Measurements from ENCODE around the gene PCDH11X. TPM values are rescaled to one million over a fixed set of nuclear protein-coding genes. Genes with fewer than 3 reads are reported as not detected.
"Not testable (repeated sequence)": the region's sequence is repeated elsewhere in the genome, so short reads cannot be mapped to it uniquely, and the experiment has no call there.

The PCDH11X gene, protein sequence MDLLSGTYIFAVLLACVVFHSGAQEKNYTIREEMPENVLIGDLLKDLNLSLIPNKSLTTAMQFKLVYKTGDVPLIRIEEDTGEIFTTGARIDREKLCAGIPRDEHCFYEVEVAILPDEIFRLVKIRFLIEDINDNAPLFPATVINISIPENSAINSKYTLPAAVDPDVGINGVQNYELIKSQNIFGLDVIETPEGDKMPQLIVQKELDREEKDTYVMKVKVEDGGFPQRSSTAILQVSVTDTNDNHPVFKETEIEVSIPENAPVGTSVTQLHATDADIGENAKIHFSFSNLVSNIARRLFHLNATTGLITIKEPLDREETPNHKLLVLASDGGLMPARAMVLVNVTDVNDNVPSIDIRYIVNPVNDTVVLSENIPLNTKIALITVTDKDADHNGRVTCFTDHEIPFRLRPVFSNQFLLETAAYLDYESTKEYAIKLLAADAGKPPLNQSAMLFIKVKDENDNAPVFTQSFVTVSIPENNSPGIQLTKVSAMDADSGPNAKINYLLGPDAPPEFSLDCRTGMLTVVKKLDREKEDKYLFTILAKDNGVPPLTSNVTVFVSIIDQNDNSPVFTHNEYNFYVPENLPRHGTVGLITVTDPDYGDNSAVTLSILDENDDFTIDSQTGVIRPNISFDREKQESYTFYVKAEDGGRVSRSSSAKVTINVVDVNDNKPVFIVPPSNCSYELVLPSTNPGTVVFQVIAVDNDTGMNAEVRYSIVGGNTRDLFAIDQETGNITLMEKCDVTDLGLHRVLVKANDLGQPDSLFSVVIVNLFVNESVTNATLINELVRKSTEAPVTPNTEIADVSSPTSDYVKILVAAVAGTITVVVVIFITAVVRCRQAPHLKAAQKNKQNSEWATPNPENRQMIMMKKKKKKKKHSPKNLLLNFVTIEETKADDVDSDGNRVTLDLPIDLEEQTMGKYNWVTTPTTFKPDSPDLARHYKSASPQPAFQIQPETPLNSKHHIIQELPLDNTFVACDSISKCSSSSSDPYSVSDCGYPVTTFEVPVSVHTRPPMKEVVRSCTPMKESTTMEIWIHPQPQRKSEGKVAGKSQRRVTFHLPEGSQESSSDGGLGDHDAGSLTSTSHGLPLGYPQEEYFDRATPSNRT (N-terminal part only)
- total RNA-seq (2014; rRNA removed; shearing (Covaris generic); ENCODE audit: low replicate concordance), result 0.04 TPM in 1 of 2 replicates, not detected in the other

- not testable (repeated sequence) for H3K4me3 ChIP-seq (ENCODE audit: low read length); H3K4me2 ChIP-seq (ENCODE audit: low read depth, low read length, poor library complexity, severe bottlenecking); H3K27me3 ChIP-seq (ENCODE audit: low read length); H3K9me2 ChIP-seq (replicated peaks; ENCODE audit: insufficient read depth, low read length); H3K9me3 ChIP-seq (ENCODE audit: low read length); H3K9ac ChIP-seq (ENCODE audit: low read length); H2AFZ ChIP-seq (ENCODE audit: low read length); H3K36me3 ChIP-seq (ENCODE audit: insufficient read depth, low read length); H3K27ac ChIP-seq (ENCODE audit: low read length); H4K20me1 ChIP-seq (ENCODE audit: insufficient read depth, low read depth, low read length); DNase-seq; H3K4me1 ChIP-seq (ENCODE audit: low read length); H3K79me2 ChIP-seq (ENCODE audit: low read length)
Observed at GRCh38 chrX:91779135-91779534, at the start of gene PCDH11X. Gene PCDH11X, plus strand, starts transcription at chrX:91779375. Its CDS starts 56,130 bp downstream, at chrX:91835505.

- not testable (repeated sequence) for H4K20me1 ChIP-seq (ENCODE audit: insufficient read depth, low read depth, low read length); H3K36me3 ChIP-seq (ENCODE audit: insufficient read depth, low read length); H3K27ac ChIP-seq (ENCODE audit: low read length); H3K9me2 ChIP-seq (replicated peaks; ENCODE audit: insufficient read depth, low read length); H3K4me2 ChIP-seq (ENCODE audit: low read depth, low read length, poor library complexity, severe bottlenecking); H3K9ac ChIP-seq (ENCODE audit: low read length); DNase-seq; H2AFZ ChIP-seq (ENCODE audit: low read length); H3K27me3 ChIP-seq (ENCODE audit: low read length); H3K9me3 ChIP-seq (ENCODE audit: low read length); H3K4me3 ChIP-seq (ENCODE audit: low read length); H3K79me2 ChIP-seq (ENCODE audit: low read length); H3K4me1 ChIP-seq (ENCODE audit: low read length)
Observed at GRCh38 chrX:91747446-91747845, 31.7 kb upstream of the PCDH11X start.

DNA sequence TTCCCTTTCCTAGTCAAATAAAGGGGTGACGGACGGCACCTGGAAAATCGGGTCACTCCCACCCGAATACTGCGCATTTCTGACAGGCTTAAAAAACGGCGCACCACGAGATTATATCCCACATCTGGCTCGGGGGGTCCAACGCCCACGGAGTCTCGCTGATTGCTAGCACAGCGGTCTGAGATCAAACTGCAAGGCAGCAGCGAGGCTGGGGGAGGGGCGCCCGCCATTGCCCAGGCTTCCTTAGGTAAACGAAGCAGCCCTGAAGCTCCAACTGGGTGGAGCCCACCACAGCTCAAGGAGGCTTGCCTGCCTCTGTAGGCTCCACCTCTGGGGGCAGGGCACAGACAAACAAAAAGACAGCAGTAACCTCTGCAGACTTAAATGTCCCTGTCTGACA is 26.2 kb upstream of the PCDH11X start:
- not testable (repeated sequence) for H3K79me2 ChIP-seq (ENCODE audit: low read length); DNase-seq; H3K4me2 ChIP-seq (ENCODE audit: low read depth, low read length, poor library complexity, severe bottlenecking); H4K20me1 ChIP-seq (ENCODE audit: insufficient read depth, low read depth, low read length); H3K4me3 ChIP-seq (ENCODE audit: low read length); H3K9me2 ChIP-seq (replicated peaks; ENCODE audit: insufficient read depth, low read length); H3K27ac ChIP-seq (ENCODE audit: low read length); H3K4me1 ChIP-seq (ENCODE audit: low read length); H3K9ac ChIP-seq (ENCODE audit: low read length); H2AFZ ChIP-seq (ENCODE audit: low read length); H3K9me3 ChIP-seq (ENCODE audit: low read length); H3K27me3 ChIP-seq (ENCODE audit: low read length); H3K36me3 ChIP-seq (ENCODE audit: insufficient read depth, low read length)

DNA sequence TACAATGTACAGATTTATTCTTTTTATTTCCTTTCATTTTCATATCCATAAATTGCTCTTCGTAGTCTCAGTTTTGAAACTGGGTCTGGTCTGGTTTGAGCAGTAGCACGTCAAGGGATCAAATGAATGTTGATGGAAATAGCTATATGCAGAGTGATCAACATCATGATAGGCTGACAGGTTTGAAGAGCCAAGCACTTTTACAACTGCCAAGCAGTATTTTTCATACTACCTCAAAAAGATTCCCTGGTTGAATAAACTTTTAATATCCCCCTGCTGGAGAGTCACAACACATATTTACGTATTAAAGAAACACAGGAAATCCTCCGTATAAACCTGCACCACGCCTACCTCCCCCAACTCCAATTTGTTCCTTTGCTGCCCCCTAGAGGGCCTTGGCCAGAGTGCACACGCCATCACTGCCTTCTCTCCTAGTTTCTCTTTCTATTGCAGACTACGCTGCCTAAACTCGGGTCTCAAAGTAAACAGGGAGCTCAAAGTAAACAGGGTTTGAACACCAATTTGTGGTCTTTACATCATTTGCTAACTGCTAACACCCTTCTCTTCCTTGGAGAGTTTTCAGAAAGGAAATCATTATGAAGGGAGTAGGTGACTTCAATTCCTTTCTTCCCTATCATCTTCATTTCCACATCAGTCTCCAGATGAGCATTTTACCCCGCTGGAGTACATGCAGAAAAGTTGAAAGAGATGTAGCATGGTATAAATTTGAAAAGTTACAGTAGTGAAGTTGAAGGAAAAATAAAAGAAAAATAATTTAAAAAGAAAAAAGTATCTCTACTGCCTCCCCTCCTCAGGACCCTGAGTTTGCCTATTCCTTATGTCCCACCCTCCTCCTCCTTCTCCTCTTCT is 8.3 kb upstream of the PCDH11X start:
- not testable (repeated sequence) for H3K27me3 ChIP-seq (ENCODE audit: low read length); DNase-seq; H3K9me3 ChIP-seq (ENCODE audit: low read length); H3K4me3 ChIP-seq (ENCODE audit: low read length); H3K79me2 ChIP-seq (ENCODE audit: low read length); H3K27ac ChIP-seq (ENCODE audit: low read length); H4K20me1 ChIP-seq (ENCODE audit: insufficient read depth, low read depth, low read length); H2AFZ ChIP-seq (ENCODE audit: low read length); H3K9ac ChIP-seq (ENCODE audit: low read length); H3K4me1 ChIP-seq (ENCODE audit: low read length); H3K9me2 ChIP-seq (replicated peaks; ENCODE audit: insufficient read depth, low read length); H3K36me3 ChIP-seq (ENCODE audit: insufficient read depth, low read length)
- peak overlapping the region; percentile 58 for H3K4me2 ChIP-seq (ENCODE audit: low read depth, low read length, poor library complexity, severe bottlenecking)

DNA sequence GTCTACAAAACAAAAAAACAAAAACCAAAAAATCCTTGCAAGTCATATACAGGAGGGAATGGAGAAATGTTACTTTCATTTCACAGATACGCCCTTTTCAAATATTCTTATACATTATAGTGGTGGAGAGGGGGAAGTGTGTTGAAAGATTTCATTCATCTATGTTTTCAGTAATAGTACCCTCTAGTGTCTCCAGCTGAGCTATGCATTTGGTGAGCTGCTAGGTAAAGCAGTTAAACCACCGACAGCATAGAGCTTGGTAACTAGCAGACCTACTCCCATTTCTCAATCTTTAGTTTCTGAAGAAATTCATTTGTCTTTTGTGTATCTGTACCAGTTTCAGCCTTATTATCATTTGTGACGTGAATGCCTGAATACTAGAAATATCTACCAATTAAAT is 5.2 kb upstream of the PCDH11X start:
- not testable (repeated sequence) for H2AFZ ChIP-seq (ENCODE audit: low read length); H3K9me3 ChIP-seq (ENCODE audit: low read length); H3K9me2 ChIP-seq (replicated peaks; ENCODE audit: insufficient read depth, low read length); H3K27me3 ChIP-seq (ENCODE audit: low read length); H4K20me1 ChIP-seq (ENCODE audit: insufficient read depth, low read depth, low read length); H3K4me1 ChIP-seq (ENCODE audit: low read length); H3K9ac ChIP-seq (ENCODE audit: low read length); H3K4me2 ChIP-seq (ENCODE audit: low read depth, low read length, poor library complexity, severe bottlenecking); H3K27ac ChIP-seq (ENCODE audit: low read length); H3K4me3 ChIP-seq (ENCODE audit: low read length); H3K79me2 ChIP-seq (ENCODE audit: low read length); H3K36me3 ChIP-seq (ENCODE audit: insufficient read depth, low read length)
- DNase-seq, result peak; percentile 46

DNA sequence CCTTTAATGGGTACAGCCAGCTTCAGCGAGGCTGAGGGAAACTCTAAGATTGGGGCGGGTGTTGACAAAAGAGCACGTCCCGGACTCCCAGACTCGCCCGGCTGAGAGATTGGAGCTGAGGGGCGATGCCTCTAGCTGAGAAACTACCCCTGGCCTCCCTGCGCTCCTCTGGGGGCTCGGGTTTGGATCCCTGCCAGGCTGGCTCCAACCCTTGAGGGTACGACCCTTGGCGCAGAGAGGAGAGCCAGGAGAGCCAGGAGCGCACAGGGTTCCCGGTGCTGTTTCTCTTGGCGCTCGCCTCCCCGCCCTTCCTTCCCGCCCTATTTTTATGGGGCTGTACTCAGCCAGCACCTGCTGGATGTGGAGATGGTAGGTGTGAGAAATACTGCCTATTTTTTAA is 833 bp downstream of the PCDH11X start:
- H4K20me1 ChIP-seq (ENCODE audit: insufficient read depth, low read depth, low read length); H3K9ac ChIP-seq (ENCODE audit: low read length); DNase-seq; H3K36me3 ChIP-seq (ENCODE audit: insufficient read depth, low read length); H3K27ac ChIP-seq (ENCODE audit: low read length); H3K9me3 ChIP-seq (ENCODE audit: low read length); H3K4me1 ChIP-seq (ENCODE audit: low read length); H3K4me2 ChIP-seq (ENCODE audit: low read depth, low read length, poor library complexity, severe bottlenecking); H3K4me3 ChIP-seq (ENCODE audit: low read length); H3K27me3 ChIP-seq (ENCODE audit: low read length); H3K79me2 ChIP-seq (ENCODE audit: low read length); H2AFZ ChIP-seq (ENCODE audit: low read length); H3K9me2 ChIP-seq (replicated peaks; ENCODE audit: insufficient read depth, low read length): not testable (repeated sequence)

GRCh38 chrX:91780698-91781097 is 1.5 kb downstream of the PCDH11X start:
- H2AFZ ChIP-seq (ENCODE audit: low read length); H3K4me2 ChIP-seq (ENCODE audit: low read depth, low read length, poor library complexity, severe bottlenecking); H3K9me3 ChIP-seq (ENCODE audit: low read length): not testable (repeated sequence)

More at GRCh38 chrX:91780698-91781097, 1.5 kb downstream of the PCDH11X start:
- not testable (repeated sequence) for H3K79me2 ChIP-seq (ENCODE audit: low read length); H3K9me2 ChIP-seq (replicated peaks; ENCODE audit: insufficient read depth, low read length); H3K36me3 ChIP-seq (ENCODE audit: insufficient read depth, low read length); H3K27ac ChIP-seq (ENCODE audit: low read length); H4K20me1 ChIP-seq (ENCODE audit: insufficient read depth, low read depth, low read length); H3K9ac ChIP-seq (ENCODE audit: low read length); DNase-seq; H3K4me1 ChIP-seq (ENCODE audit: low read length); H3K27me3 ChIP-seq (ENCODE audit: low read length); H3K4me3 ChIP-seq (ENCODE audit: low read length)
